AG09319 (cell line): ENCODE measurements around the gene CLDN16.

Experiments used
- DNase-seq: peaks from one replicate; pipeline ENCODE4 v3.0.0-alpha.2; 2010; ENCODE audit warnings: low read depth; ENCODE audit errors: extremely low read depth
- CTCF ChIP-seq: IDR thresholded peaks from 2 replicates; pipeline ENCODE4 v1.5.1; 2011; ENCODE audit warnings: low read depth, mild to moderate bottlenecking, inconsistent platforms, low read length, moderate library complexity

Gene CLDN16

GRCh38 chr3:190448256-190448655 lies 60.3 kb downstream of the CLDN16 start:
- no peak for DNase-seq
- no peak for TF ChIP-seq CTCF

DNA sequence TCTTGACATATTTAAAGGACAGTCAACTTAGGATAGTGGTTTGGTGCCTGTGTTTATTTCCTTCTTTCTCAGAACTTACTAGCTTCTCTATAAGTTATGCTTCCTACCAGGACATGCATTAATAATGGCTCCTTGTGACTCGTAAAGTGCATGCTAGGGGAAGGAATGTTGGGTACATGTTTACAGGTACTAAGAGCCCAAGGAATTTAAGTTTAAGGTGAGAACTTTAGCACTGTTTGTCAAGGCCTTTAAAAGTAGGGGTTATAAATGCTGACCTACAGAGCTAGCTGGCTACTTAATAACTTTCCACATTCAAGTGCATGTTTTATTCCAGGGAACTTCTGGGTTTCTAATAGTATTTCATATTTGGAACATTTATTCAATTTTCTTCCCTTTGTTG lies 61.8 kb downstream of the CLDN16 start, which contains the start of gene TMEM207:
TMEM207 (minus strand) TSS at position 101 of the 400 bp plus-strand sequence; CDS start at position 9, 92 bp downstream.
- DNase-seq, result no peak
- TF ChIP-seq CTCF, result no peak

GRCh38 chr3:190455828-190456227 lies 67.9 kb downstream of the CLDN16 start:
- no peak for DNase-seq
- no peak for TF ChIP-seq CTCF

- no peak for DNase-seq
Observed at GRCh38 chr3:190456770-190457169, 68.8 kb downstream of the CLDN16 start.

GRCh38 chr3:190458040-190458439 lies 70.1 kb downstream of the CLDN16 start:
- TF ChIP-seq CTCF, result no peak; the same call in 1 of the 2 replicates
- no peak for DNase-seq

More at GRCh38 chr3:190456770-190457169, 68.8 kb downstream of the CLDN16 start:
- no peak for TF ChIP-seq CTCF
